Activated naive CD4-positive, alpha-beta T cell treated with anti-CD3 and anti-CD28 coated beads, Interleukin-2, amount 50 U/mL, for 24 hours (primary cell): ENCODE measurements around the gene ARHGEF4.

Experiments
- H3K27ac Mint-ChIP-seq: one replicate; pipeline ENCODE4 v1.8.0; 2021; ENCODE audit warnings: mild to moderate bottlenecking, mixed read lengths
- H3K27me3 Mint-ChIP-seq: one replicate; pipeline ENCODE4 v1.8.0; 2021; ENCODE audit warnings: mixed read lengths
- H3K36me3 Mint-ChIP-seq: one replicate; pipeline ENCODE4 v1.8.0; 2021; ENCODE audit warnings: mixed read lengths
- H3K4me1 Mint-ChIP-seq: one replicate; pipeline ENCODE4 v1.8.0; 2021; ENCODE audit warnings: mixed read lengths
- H3K4me3 Mint-ChIP-seq: one replicate; pipeline ENCODE4 v1.8.0; 2021; ENCODE audit warnings: mild to moderate bottlenecking, mixed read lengths
- H3K9me3 Mint-ChIP-seq: one replicate; pipeline ENCODE4 v1.8.0; 2021; ENCODE audit warnings: mixed read lengths

ARHGEF4 gene

DNA sequence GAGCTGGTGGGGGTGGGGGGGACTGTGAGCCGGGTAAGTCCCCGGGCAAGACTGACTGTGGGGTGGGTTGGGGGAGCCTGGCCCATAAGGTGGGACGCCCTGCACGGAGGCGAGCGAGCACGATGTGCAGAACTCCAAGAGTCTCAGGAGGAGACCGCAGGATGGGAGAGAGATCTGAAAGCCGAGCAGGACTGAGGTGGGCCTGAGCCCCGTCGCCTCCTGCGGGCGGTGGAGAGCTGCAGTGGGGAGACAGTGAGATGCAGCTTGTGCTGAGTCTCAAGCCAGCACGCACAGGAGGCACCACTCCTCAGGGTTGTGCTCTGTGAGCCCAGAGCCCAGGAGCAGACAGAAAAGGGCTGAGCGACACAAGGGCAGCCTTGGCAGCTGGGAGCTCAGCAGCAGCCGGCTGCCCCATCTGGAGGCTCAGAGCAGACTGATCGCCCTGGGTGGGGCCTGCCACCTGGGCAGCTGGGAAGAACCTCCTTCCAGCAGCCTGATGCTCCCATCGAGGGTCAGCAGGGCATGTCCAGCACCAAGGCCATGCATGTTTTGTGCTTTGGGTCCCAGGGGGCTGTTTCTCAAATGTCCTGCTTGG, 15.9 kb downstream of the ARHGEF4 start:
- H3K27ac Mint-ChIP-seq: no peak overlapping the region
- H3K27me3 Mint-ChIP-seq: no peaks in the 10 kb centered on the region
- H3K4me1 Mint-ChIP-seq: no peaks in the 10 kb centered on the region
- H3K4me3 Mint-ChIP-seq: no peak overlapping the region
- peaks cover 2% of the 10 kb centered on the region for H3K36me3 Mint-ChIP-seq
- H3K9me3 Mint-ChIP-seq: peaks cover 8% of the 10 kb centered on the region

DNA sequence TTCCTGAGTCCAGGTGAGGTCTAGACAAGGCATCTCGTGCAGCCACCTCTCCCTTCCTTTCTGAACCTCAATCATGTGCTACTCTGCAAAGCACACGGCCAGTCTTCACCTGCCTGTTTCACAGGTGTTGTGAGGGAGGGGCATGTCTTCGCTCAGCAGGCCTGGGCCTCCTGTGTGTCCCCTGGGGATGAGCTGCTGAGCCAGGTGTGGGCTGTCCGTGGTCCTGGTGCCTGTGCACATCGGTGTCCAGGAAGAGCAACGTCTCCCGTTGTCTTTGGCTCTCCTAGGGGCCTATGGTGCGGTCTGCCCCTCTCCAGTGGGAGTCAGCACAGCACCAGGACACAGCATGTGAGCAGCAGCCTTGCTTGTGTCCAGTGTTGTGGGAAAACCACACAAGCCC, 16.7 kb downstream of the ARHGEF4 start:
- Mint-ChIP-seq H3K36me3 (peaks cover 2% of the 10 kb centered on the region), H3K9me3 (peaks cover 8% of the 10 kb centered on the region), H3K4me1 (no peaks in the 10 kb centered on the region), H3K27ac (no peak overlapping the region), H3K27me3 (no peaks in the 10 kb centered on the region), H3K4me3 (no peak overlapping the region)

DNA sequence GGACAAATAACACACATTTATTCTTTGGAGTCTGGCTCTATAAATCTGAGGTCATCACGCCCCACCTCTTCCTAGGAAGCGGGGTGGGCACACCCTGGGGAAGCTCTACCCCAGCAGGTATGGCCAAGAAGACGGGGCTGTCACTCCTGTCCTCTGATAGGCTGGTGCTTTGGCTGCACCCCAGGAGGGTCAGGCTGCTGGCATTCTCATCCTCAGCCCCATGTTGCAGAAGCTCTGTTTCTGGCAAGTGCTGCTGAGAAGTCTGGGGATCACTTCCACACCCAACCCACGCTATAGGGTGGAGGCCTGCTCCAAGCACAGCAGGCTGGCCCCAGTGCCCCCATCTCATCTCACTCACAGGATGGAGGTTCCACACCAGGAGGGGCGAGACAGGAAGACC, 17.6 kb downstream of the ARHGEF4 start:
- Mint-ChIP-seq H3K4me3 (no peak overlapping the region), H3K27me3 (no peaks in the 10 kb centered on the region), H3K9me3 (peaks cover 8% of the 10 kb centered on the region), H3K27ac (no peak overlapping the region), H3K4me1 (no peaks in the 10 kb centered on the region), H3K36me3 (peaks cover 2% of the 10 kb centered on the region)

DNA sequence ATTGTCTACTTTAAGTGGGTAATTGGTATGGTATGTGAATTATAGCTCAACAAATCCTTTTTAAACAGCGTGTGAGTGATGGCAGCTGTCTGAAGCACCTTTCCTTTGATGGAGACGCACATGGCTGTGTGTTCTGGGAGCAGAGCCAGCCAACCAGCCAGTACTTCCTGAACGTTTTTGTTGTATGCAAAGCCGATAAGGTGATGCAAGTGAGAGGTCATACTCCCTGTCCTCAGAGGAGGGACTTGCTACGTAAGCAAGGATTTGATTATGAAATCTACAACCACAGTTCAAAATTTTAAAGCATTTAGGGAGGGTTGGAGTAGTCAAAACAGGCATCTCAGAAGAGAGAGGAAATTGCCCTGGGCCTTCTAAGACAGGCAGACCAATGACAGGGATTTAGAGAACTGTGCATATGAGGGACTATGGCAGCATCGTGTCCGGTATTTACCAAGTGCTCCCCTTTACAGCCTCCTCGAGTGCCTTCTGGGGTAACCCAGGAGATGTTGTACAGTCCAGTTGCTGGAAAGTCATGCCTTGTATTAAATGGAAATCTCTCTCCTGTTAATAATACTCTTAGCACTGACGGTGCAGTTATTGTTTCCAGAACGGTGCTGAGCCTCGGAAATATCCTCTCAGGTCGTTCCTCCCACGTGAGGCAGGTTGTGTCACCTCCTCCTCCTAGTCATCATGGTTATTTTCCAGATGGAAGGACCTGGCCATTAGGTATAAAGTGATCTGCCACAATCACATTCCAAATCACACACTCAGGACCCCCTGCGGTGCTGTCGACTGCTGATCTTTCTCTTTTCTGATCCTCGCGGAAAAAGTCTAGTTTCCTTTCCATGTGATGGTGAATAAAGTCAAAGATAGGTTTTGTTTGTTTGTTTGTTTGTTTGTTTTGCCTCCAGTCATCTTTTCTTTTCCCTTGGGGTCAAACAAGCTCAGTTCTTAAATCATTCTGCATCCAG, 28.4 kb downstream of the ARHGEF4 start:
- no peak overlapping the region for H3K4me3 Mint-ChIP-seq
- H3K36me3 Mint-ChIP-seq: no peaks in the 10 kb centered on the region
- no peaks in the 10 kb centered on the region for H3K9me3 Mint-ChIP-seq
- peaks cover 2% of the 10 kb centered on the region for H3K27me3 Mint-ChIP-seq
- H3K27ac Mint-ChIP-seq: no peak overlapping the region
- H3K4me1 Mint-ChIP-seq: no peaks in the 10 kb centered on the region

DNA sequence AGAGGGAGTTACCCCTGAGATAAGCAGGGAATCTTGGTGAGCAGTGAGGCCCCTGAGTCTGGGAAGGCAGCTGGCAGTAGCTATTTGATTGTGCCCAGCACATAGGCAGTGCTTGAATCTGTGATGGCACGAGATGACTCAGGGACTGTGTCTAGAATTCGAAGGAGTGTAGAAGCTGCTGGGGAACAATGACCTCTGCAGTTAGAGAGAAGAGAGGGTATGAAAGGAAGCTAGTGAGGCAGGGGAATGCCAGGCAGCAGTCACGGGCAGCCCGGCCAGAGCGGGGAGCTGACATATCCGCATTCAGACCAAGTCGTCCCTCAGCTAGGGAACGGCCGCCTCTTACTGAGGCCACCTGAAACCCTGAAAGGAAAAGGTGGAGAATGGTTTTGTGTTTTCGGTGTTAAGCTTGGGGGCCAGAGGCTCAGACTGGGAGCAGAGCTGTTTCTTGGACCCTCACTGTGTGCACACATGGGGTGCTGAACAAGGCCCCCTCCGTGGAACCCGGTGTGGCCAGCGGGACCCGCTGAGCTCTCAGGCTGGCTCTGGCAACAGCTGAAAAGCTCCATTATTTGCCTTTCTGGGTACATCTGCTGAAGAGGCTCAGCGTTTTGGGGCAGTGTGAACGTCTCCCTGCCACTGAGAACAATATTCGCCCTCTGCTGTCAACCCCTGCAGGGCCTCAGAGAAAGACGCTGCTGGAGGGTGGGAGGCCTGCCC, 32.9 kb downstream of the ARHGEF4 start:
- H3K4me3 Mint-ChIP-seq: no peak overlapping the region

DNA sequence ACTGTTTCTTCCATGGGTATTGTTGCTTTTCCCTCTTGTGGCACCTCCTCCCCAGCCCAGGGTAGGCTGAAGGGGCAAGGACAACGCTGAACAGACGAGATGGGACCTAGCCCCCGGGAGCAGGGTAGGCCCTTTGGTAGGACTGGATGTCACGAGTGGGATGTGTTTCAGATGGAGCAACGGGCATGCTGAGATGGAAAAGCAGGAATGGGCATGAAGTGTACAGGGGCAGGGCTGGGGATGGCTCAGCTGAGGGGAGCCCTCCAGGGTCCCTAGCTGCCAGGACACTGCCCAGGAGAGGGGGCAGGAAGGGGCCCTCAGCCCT, 33.4 kb downstream of the ARHGEF4 start:
- Mint-ChIP-seq H3K4me1 (no peaks in the 10 kb centered on the region), H3K9me3 (no peaks in the 10 kb centered on the region), H3K4me3 (no peak overlapping the region), H3K27ac (no peak overlapping the region), H3K27me3 (peaks cover 2% of the 10 kb centered on the region), H3K36me3 (no peaks in the 10 kb centered on the region)

More for the DNA sequence above, 32.9 kb downstream of the ARHGEF4 start:
- no peak overlapping the region for H3K27ac Mint-ChIP-seq
- no peaks in the 10 kb centered on the region for H3K4me1 Mint-ChIP-seq
- peaks cover 2% of the 10 kb centered on the region for H3K27me3 Mint-ChIP-seq
- no peaks in the 10 kb centered on the region for H3K36me3 Mint-ChIP-seq
- H3K9me3 Mint-ChIP-seq: no peaks in the 10 kb centered on the region

DNA sequence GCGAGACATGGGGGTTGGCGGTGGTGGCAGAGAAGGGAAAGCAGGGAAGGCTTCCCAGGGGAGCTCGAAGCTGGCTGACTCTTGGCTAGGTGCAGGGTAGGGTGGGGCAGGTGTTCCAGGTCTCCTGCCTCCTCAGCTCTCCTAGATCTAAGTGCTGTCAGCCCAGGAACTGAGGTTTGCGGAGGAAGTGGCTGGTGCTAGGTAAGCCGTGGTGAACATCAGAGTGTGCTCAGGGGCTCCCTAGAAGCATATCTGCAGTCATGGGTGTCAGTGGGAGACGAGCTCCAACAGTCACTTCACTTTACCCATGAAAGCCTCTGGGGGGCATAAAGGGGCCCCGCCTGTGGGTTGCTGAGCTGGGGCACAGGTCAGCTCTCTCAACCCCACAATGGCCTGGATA, 34.1 kb downstream of the ARHGEF4 start:
- H3K9me3 Mint-ChIP-seq: no peaks in the 10 kb centered on the region
- H3K27me3 Mint-ChIP-seq: peaks cover 2% of the 10 kb centered on the region
- H3K36me3 Mint-ChIP-seq: no peaks in the 10 kb centered on the region
- no peaks in the 10 kb centered on the region for H3K4me1 Mint-ChIP-seq
- no peak overlapping the region for H3K27ac Mint-ChIP-seq
- H3K4me3 Mint-ChIP-seq: no peak overlapping the region

DNA sequence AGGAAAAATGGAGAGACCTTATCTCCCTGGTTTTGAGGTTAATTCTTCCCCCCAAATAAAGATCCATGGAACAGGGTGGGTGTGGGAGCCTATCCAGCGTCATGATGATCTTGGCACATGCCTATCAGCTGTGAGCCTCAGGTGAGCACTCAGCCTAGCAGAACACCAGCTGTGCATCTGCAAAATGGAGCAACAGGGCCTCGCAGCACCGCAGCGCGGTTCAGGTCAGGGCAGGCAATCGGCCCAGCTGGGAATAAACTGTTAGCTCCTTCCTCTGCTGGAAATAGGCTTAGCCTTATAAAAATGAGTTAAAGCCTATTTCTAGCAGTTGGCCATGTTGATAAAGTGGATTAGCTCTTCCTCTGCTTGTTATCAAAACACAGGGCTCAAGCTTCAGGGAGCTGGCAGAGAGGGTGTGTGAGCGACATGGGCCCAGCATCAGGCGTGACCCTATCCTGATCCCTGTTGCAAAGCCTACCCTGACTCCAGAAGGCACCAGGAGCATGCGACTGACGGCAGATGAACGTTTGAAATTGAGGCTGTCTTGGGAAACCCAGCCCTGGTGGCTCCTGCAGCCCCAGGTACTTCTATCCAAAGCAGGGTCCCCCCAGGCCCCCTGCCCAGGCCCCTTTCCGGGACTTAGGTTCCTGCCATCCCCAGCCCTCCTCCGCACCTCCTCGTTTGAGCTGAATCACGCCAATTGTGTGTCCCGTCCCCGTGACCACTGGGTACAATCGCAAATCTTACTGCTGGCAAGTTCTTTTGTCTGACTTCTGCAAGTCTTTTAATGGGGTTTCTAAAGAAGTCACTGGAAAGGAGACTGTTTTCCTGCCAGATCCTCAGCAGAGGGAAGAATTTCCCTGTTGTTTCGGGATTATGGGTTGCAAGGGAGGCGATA, 35.4 kb downstream of the ARHGEF4 start:
- H3K4me3 Mint-ChIP-seq: no peak overlapping the region
- no peaks in the 10 kb centered on the region for H3K36me3 Mint-ChIP-seq
- no peaks in the 10 kb centered on the region for H3K9me3 Mint-ChIP-seq
- peaks cover 2% of the 10 kb centered on the region for H3K27me3 Mint-ChIP-seq
- H3K4me1 Mint-ChIP-seq: no peaks in the 10 kb centered on the region
- H3K27ac Mint-ChIP-seq: no peak overlapping the region

DNA sequence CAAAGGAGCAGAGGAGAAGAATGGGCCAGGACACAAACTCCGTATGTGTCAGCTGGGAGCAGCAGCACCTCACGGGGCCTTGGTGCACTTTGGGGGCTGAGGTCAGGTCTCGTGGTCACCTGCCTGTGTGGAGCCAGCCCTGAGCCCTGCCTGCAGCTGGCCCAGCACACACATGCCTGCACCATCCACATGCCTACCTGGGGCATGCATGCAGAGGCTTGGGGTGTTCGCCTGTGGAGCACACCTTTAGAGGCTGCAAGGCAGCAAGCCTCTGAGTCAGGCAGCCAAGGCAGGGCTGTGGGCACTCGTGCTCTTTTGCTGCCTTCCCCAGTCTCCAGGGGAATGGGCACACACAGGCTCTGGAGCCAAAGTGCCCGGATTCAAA, 36.0 kb downstream of the ARHGEF4 start:
- Mint-ChIP-seq H3K9me3 (no peaks in the 10 kb centered on the region), H3K27me3 (peaks cover 2% of the 10 kb centered on the region), H3K27ac (no peak overlapping the region), H3K4me3 (no peak overlapping the region), H3K4me1 (no peaks in the 10 kb centered on the region), H3K36me3 (no peaks in the 10 kb centered on the region)

DNA sequence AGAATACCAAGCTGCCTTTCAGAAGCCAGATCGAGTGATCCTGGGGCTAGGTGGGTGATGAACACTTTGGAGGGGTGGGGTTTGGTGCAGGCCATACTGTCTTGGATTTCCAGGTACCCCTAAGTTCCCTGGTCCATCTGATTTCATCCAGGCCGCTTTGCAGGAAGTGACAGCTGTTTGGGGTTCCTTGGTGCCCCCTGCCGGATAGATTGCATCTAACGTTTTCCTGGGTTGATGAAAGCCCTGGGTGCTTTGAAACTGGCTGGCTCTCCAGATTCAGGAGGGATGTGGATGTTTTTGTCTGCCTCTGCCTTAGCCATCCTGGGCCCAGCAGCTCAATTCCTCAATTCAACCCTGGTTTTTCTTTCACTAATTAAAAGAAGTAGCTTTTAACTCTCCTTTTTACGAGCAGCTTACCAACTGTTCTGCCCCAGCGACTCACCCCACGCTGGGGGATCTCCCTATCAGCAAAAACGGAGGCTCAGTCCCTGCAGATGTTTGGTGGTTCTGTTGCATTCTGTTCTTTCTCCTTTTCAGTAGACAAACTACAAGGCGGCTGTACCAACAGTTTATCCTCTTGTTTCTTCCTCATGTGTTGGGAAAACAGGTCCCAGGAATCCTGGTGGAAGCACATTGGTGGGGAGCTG, 37.1 kb downstream of the ARHGEF4 start:
- H3K4me1 Mint-ChIP-seq: no peaks in the 10 kb centered on the region
- H3K9me3 Mint-ChIP-seq: no peaks in the 10 kb centered on the region
- H3K4me3 Mint-ChIP-seq: no peak overlapping the region
- H3K27ac Mint-ChIP-seq: no peak overlapping the region
- peaks cover 2% of the 10 kb centered on the region for H3K27me3 Mint-ChIP-seq
- no peaks in the 10 kb centered on the region for H3K36me3 Mint-ChIP-seq

DNA sequence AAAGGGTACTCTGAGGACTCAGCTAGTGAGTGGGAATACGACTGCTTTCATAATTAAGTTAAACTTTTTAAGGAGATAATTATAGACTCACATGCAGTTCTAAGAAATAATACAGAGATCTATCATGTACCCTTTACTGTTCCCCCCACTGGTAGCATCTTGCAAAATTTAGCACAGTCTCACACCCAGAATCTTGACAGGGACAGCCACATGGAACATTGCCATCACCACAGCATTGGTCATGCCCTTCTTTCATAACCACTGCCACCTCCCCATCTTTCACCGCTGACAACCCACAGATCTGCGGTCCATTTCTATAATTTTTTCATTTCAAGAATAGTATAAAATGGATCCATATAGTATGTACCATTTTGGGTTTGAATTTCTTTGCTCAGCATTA, 37.8 kb downstream of the ARHGEF4 start:
- no peak overlapping the region for H3K4me3 Mint-ChIP-seq
- peaks cover 2% of the 10 kb centered on the region for H3K27me3 Mint-ChIP-seq

DNA sequence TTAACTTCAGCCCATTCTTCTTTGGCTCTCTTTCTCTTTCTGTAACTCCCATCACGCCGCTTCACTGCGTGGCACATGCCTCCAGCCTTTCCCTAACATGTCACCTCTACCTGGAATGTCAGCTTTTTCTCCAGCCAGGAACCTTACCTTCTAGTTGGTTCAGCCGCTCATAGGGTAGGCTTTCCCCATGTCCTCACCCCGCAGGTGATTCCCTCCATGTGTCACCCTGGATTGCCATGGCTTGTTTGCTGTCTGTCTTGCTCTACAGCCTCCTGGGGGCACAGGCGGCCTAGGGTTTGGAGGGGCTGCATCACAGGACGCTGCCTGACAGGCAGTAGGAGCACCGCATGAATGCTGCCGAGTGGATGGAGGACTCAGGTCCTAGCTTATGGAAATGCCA, 39.2 kb downstream of the ARHGEF4 start:
- Mint-ChIP-seq H3K4me1 (no peaks in the 10 kb centered on the region), H3K9me3 (no peaks in the 10 kb centered on the region), H3K4me3 (no peak overlapping the region), H3K27me3 (peaks cover 1% of the 10 kb centered on the region), H3K36me3 (no peaks in the 10 kb centered on the region), H3K27ac (no peak overlapping the region)

More for the DNA sequence above, 37.8 kb downstream of the ARHGEF4 start:
- no peaks in the 10 kb centered on the region for H3K9me3 Mint-ChIP-seq
- H3K36me3 Mint-ChIP-seq: no peaks in the 10 kb centered on the region
- H3K4me1 Mint-ChIP-seq: no peaks in the 10 kb centered on the region
- H3K27ac Mint-ChIP-seq: no peak overlapping the region

DNA sequence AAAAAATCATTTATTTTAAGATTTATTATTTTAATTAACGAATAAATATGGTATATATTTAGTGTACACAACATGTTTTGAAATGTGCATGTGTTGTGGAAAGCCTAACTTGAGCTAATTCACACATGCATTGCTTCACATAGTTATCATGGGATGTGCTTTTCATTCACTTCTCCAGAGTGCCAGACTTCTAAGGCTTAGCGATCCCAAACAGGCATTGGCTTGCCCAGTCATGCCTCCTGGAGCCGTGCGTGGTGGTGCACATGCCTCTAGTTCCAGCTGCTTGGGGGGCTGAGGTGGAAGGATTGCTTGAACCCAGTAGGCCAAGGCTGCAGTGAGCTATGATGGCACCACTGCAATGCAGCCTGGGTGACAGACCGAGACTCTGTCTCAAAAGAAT, 40.5 kb downstream of the ARHGEF4 start:
- Mint-ChIP-seq H3K9me3 (no peaks in the 10 kb centered on the region), H3K27me3 (peaks cover 3% of the 10 kb centered on the region), H3K4me1 (no peaks in the 10 kb centered on the region), H3K36me3 (no peaks in the 10 kb centered on the region), H3K4me3 (no peak overlapping the region), H3K27ac (no peak overlapping the region)

DNA sequence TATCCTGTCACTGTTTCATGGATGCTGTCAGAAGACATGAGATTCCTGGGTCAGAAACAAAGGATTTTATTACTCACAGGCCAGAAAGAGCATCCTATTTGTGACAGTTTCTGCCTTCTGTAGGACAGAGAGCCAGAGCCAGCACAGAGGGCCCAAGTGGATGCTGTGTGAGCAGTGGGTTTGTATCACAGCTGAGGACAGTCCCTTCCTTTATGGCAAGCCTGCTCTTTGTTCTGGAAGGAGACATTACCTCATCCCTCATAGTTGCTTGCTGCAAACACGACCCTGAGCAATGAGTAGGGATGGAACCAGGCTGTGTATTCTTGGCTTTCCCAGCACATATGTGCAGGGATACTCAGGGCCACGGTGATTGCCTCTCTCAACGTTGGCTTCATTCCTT, 41.6 kb downstream of the ARHGEF4 start:
- H3K27me3 Mint-ChIP-seq: peaks cover 3% of the 10 kb centered on the region
- no peaks in the 10 kb centered on the region for H3K36me3 Mint-ChIP-seq
- H3K4me3 Mint-ChIP-seq: no peak overlapping the region
- no peak overlapping the region for H3K27ac Mint-ChIP-seq
- no peaks in the 10 kb centered on the region for H3K4me1 Mint-ChIP-seq
- no peaks in the 10 kb centered on the region for H3K9me3 Mint-ChIP-seq

DNA sequence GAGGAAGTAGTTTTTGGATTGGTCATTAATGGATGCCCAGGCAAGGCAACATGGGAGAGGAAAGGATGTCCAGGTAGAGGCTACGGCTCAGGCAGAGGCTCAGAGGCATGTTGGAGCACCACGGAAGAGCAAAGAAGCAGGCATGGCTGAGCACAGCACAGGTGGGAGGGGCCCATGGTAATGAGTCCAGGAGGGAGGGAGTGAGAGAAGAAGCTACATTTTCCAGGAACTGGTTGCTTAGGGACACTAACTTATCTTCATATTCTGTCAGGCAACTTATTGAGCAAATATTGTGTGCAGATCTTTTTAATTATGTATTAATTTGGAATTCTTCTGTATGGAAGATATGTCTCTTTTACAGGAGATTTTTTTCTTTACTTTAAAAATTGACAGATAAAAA, 42.2 kb downstream of the ARHGEF4 start:
- H3K27me3 Mint-ChIP-seq: peaks cover 3% of the 10 kb centered on the region
- H3K27ac Mint-ChIP-seq: no peak overlapping the region
- no peaks in the 10 kb centered on the region for H3K36me3 Mint-ChIP-seq
- no peak overlapping the region for H3K4me3 Mint-ChIP-seq
- H3K9me3 Mint-ChIP-seq: no peaks in the 10 kb centered on the region
- no peaks in the 10 kb centered on the region for H3K4me1 Mint-ChIP-seq
